Activated B cell treated with CpG ODN at 0.5 μM for 24 hours (primary cell): Measurements from ENCODE around the gene CARD8. TPM values are rescaled to one million over a fixed set of nuclear protein-coding genes. Genes with fewer than 3 reads are reported as not detected.

ENCODE experiments used
- ATAC-seq: fragments of 200-7000 bp; cut with Tn5 transposase; one replicate; pipeline ENCODE4 v1.10.0; 2021; ENCODE audit warnings: low read depth, mild to moderate bottlenecking, moderate library complexity
- CTCF ChIA-PET: fragments of 350-600 bp; sonication (Branson Sonifier 250); formaldehyde crosslinking; loops from one replicate; lab custom pipeline; 2021; ENCODE audit warnings: antibody characterized with exemption; lab: Charles Lee
- POLR2A ChIA-PET: fragments of 350-600 bp; sonication (Branson Sonifier 250); formaldehyde crosslinking; loops from one replicate; lab custom pipeline; 2021; ENCODE audit warnings: antibody characterized with exemption; lab: Charles Lee
- DNase-seq: peaks from one replicate; pipeline ENCODE4 v3.0.0; 2022
- H3K27ac Mint-ChIP-seq: one replicate; pipeline ENCODE4 v1.8.0; 2020; ENCODE audit warnings: mixed read lengths
- H3K27me3 Mint-ChIP-seq: one replicate; pipeline ENCODE4 v1.8.0; 2021; ENCODE audit warnings: mixed read lengths
- H3K36me3 Mint-ChIP-seq: one replicate; pipeline ENCODE4 v1.8.0; 2021; ENCODE audit warnings: low read depth, mixed read lengths
- H3K4me1 Mint-ChIP-seq: one replicate; pipeline ENCODE4 v1.8.0; 2021; ENCODE audit warnings: mixed read lengths
- H3K4me3 Mint-ChIP-seq: one replicate; pipeline ENCODE4 v1.8.0; 2020; ENCODE audit warnings: mild to moderate bottlenecking, mixed read lengths
- H3K9me3 Mint-ChIP-seq: one replicate; pipeline ENCODE4 v1.8.0; 2020; ENCODE audit warnings: mixed read lengths
- intact Hi-C: fragments of 100-400 bp; cut with micrococcal nuclease; formaldehyde crosslinking; loops from one replicate; pipeline ENCODE4 v1.15.1; 2024
- total RNA-seq: library from RNA; stranded (reverse); gene quantifications from 2 replicates; pipeline ENCODE4 v1.2.3, GENCODE V29; 2022
- TF ChIP-seq, protein P1 (sequence below): fragments of 200-600 bp; IDR thresholded peaks from one replicate; pipeline ENCODE4 v1.8.0; 2022; ENCODE audit warnings: antibody characterized with exemption, mild to moderate bottlenecking

Gene CARD8
- total RNA-seq, 1 donor from 2014 or later: 103 TPM

DNA sequence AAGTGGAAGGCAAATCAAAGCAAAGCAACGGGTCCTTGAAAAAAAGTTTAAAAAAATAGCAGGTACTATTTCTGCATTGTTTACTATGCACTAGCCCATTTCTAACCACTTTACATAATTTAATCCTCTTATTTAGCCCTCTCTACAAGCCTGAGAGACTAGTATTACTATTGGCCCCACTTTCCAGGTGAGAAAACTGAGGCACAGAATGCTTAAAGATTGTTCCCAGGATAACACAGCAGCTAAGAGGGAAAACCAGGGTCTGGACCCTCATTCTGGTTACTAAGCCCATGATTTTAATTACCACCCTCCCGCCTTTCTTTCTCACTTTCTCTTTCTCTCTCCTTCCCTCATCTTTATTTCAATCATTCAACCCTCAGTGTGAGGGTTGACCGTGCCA is 79.5 kb downstream of the CARD8 start:
- ChIA-PET CTCF (no interaction called here), POLR2A (no interaction called here)
- ATAC-seq: no peak
- H3K36me3 Mint-ChIP-seq: peaks cover 39% of the 10 kb centered on the region
- intact Hi-C loops: no loop called here
- no peaks in the 10 kb centered on the region for H3K27me3 Mint-ChIP-seq
- DNase-seq: no peak
- H3K9me3 Mint-ChIP-seq: peaks cover under 1% of the 10 kb centered on the region
- peaks cover 3% of the 10 kb centered on the region for H3K4me1 Mint-ChIP-seq
- no peak overlapping the region for H3K27ac Mint-ChIP-seq
- TF ChIP-seq, protein P1, sequence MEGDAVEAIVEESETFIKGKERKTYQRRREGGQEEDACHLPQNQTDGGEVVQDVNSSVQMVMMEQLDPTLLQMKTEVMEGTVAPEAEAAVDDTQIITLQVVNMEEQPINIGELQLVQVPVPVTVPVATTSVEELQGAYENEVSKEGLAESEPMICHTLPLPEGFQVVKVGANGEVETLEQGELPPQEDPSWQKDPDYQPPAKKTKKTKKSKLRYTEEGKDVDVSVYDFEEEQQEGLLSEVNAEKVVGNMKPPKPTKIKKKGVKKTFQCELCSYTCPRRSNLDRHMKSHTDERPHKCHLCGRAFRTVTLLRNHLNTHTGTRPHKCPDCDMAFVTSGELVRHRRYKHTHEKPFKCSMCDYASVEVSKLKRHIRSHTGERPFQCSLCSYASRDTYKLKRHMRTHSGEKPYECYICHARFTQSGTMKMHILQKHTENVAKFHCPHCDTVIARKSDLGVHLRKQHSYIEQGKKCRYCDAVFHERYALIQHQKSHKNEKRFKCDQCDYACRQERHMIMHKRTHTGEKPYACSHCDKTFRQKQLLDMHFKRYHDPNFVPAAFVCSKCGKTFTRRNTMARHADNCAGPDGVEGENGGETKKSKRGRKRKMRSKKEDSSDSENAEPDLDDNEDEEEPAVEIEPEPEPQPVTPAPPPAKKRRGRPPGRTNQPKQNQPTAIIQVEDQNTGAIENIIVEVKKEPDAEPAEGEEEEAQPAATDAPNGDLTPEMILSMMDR: no peak
- H3K4me3 Mint-ChIP-seq: no peak overlapping the region

DNA sequence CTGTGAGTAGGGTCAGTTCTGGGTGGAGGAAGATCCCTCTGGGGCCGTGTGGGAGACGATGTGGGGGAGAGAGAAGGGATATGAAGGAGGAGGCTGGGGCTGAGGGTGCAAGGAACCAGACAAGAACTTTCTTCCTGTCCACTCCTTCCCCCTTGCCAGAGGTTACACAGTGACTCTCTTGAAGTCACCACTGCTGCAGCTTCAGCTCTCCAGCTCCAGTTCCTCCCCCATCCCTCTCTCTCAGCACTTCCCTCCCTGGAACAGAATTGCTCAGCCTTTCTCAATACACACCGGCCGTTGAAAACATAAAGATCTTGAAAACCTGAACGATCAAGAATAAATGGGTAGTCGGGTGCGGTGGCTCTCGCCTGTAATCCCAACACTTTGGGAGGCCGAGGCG is 80.1 kb downstream of the CARD8 start:
- H3K27me3 Mint-ChIP-seq: no peaks in the 10 kb centered on the region
- ChIA-PET POLR2A (no interaction called here), CTCF (no interaction called here)
- peaks cover 9% of the 10 kb centered on the region for H3K4me1 Mint-ChIP-seq
- intact Hi-C loops: no loop called here
- ATAC-seq (no peak), DNase-seq (no peak)
- H3K36me3 Mint-ChIP-seq: peaks cover 44% of the 10 kb centered on the region
- H3K4me3 Mint-ChIP-seq: no peak overlapping the region
- TF ChIP-seq, protein P1: no peak
- H3K9me3 Mint-ChIP-seq: no peaks in the 10 kb centered on the region
- H3K27ac Mint-ChIP-seq: no peak overlapping the region

DNA sequence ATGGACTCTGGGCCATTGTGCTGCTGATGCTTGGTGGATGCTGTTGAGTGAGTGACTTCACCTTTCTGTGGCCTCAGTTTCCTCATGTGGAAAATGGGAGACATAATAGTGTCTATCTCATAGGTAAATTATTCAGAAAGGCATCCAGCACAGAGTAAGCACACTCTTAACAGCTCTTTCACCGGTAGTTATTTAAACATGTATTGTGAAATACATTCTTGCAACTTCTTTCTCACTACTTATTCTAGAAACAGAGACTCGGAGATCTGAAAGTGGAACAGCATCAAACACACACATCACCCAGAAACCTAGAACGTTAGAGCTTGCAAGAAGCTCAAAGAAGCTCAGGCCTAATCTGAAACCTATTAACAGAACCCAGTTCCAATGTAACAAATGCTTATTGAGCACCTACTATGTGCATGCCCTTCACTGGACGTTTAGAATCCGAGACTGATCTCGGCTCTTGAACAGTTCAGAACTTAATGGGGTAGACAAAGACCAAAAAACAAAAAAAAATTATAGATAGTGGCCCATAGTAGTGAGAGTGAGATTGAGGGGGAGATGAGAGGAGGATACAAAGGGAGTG is 81.2 kb downstream of the CARD8 start:
- DNase-seq (no peak), ATAC-seq (no peak)
- Mint-ChIP-seq H3K36me3 (peaks cover 46% of the 10 kb centered on the region), H3K27me3 (no peaks in the 10 kb centered on the region), H3K4me1 (peaks cover 12% of the 10 kb centered on the region), H3K9me3 (no peaks in the 10 kb centered on the region), H3K4me3 (no peak overlapping the region), H3K27ac (no peak overlapping the region)
- POLR2A ChIA-PET: interaction anchor here (0.6 kb wide), 1 partner anchor 782 kb away, joined by 6 read pairs; no protein-coding TSS in a partner anchor
- TF ChIP-seq, protein P1: no peak
- intact Hi-C loops: no loop called here
- CTCF ChIA-PET: no interaction called here

DNA sequence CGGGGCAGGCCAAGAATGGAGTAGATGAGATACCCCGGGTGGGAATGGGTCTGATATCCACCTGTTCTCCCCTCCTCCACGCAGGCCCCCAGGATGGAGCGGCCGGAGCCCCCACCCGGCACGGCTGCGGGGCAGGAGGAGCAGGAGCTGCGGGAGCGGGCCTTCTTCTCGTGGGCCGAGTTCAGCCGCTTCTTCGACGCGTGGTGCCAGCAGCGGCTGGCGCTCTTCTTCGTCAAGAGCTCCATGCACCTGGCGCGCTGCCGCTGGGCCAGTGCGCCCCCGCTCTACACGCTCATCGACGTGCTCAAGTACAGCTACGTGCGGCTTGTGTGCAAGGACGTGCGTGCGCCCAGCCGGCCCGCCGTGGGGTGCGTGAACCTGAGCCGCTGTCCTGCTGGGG is 84.0 kb downstream of the CARD8 start:
- H3K4me1 Mint-ChIP-seq: peaks cover 21% of the 10 kb centered on the region
- no peaks in the 10 kb centered on the region for H3K9me3 Mint-ChIP-seq
- TF ChIP-seq, protein P1: no peak
- ChIA-PET POLR2A (interaction anchor here (0.6 to 2.9 kb wide), 5 partner anchors 9 to 478 kb away, joined by 3 to 32 read pairs (median 4); partner anchors contain the start of gene CARD8), CTCF (interaction anchor here (1.3 kb wide), 1 partner anchor 22 kb away, joined by 4 read pairs; no protein-coding TSS in a partner anchor)
- no peak for DNase-seq
- ATAC-seq: no peak
- H3K4me3 Mint-ChIP-seq: no peak overlapping the region
- intact Hi-C loops: loop anchor here (2.0 kb wide), 1 partner anchor 161 kb away; no protein-coding TSS in a partner anchor
- H3K36me3 Mint-ChIP-seq: peaks cover 44% of the 10 kb centered on the region
- no peak overlapping the region for H3K27ac Mint-ChIP-seq
- H3K27me3 Mint-ChIP-seq: no peaks in the 10 kb centered on the region

DNA sequence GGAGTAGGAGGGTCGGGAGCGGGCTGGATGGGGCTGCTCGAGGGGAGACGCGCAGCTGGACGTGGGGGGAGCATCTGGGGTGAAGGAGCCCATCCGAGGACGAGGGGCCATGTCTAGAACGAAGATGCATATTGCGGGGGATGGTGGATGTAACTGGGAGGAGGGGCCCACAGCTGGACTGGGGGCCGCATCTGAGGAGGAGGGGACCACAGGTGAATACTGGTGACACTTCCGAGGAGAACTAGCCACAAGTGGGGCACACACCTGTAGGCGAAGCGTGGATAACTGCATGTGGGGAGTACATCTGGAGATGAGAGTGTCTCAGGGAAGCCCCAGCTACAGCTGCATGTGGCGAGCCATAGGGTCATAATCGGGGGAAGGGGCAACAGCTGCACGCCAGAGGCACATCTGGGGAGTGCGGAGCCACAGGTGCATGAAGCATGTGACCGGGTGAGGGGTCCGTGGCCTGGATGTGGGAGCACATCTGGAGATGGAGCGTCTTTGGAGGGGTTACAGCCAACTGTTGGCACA is 84.8 kb downstream of the CARD8 start:
- Mint-ChIP-seq H3K27me3 (no peaks in the 10 kb centered on the region), H3K9me3 (no peaks in the 10 kb centered on the region), H3K4me1 (peaks cover 21% of the 10 kb centered on the region), H3K36me3 (peaks cover 40% of the 10 kb centered on the region), H3K4me3 (peak overlapping the region; percentile 100), H3K27ac (peak overlapping the region; percentile 99)
- CTCF ChIA-PET: interaction anchor here (1.3 kb wide), 1 partner anchor 23 kb away, joined by 4 read pairs; no protein-coding TSS in a partner anchor
- intact Hi-C loops: loop anchor here (1.0 to 2.0 kb wide), 6 partner anchors 33 to 342 kb away; partner anchors contain the start of genes CARD8 and SYNGR4
- DNase-seq (peak; percentile 19), ATAC-seq (no peak)
- TF ChIP-seq, protein P1: no peak
- POLR2A ChIA-PET: interaction anchor here (0.6 to 2.9 kb wide), 11 partner anchors 10 to 448 kb away, joined by 3 to 32 read pairs (median 4); partner anchors contain the start of genes CARD8 and RPL18
